ENCODE data around the gene DHX38.
A peak's percentile ranks its signal among the peaks of the same experiment; 100 is the strongest.
"Not testable (repeated sequence)": the region's sequence is repeated elsewhere in the genome, so short reads cannot be mapped to it uniquely, and the experiment has no call there.

Gene DHX38

DNA sequence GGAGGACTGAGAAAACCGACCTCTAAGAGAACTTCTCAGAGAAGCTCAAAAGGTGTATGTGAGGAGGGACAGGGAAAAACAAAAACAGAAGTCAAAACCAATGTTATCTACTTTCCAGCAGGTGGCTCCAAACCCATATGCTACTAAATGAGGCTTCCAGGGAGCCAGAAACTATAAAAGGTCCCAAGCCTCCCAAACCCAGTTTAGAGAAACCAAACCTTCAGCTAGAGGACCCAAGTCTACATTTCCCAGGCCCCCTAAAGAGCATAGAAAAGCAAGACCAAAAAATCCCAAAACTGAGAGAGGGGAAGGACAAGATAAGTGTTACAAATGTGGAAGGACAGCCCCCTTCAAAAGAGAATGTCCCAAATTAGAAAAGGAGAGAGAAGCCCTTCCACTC, 26.9 kb upstream of the DHX38 start:
- no peak overlapping the region for H3K27ac ChIP-seq (ENCODE audit: insufficient read depth in 1 of 2, low read depth in 1 of 2, low read length in 2 of 2, poor library complexity in 1 of 2, severe bottlenecking in 2 of 2)
- no peak overlapping the region for H3K4me3 ChIP-seq (ENCODE audit: control insufficient read depth in 1 of 7, extremely low read depth in 1 of 7, insufficient read depth in 4 of 7, low read depth in 2 of 7, low read length in 6 of 7)
- CTCF ChIA-PET: interaction anchor here (0.9 to 3.5 kb wide), 8 partner anchors 13 to 45 kb away, joined by 3 to 33 read pairs (median 4); partner anchors contain the start of genes DHX38 and TXNL4B
- H3K9me3 ChIP-seq (ENCODE audit: control extremely low read depth in 1 of 5, control insufficient read depth in 4 of 5, insufficient read depth in 2 of 5, low read depth in 1 of 5, low read length in 4 of 5): no peaks in the 10 kb centered on the region
- POLR2A ChIA-PET: no interaction called here
- no peaks in the 10 kb centered on the region for H3K27me3 ChIP-seq (replicated peaks in 2 of 5; ENCODE audit: control insufficient read depth in 4 of 5, insufficient read depth in 5 of 5, low read length in 4 of 5)
- peak; percentile 43 to 71 (median 64) for DNase-seq
- no peaks in the 10 kb centered on the region for H3K4me1 ChIP-seq (ENCODE audit: control extremely low read depth in 1 of 4, control insufficient read depth in 4 of 4, insufficient read depth in 4 of 4, low read length in 3 of 4)
- 17% methylated on average over 1 of the region's 1 CpG for WGBS (ENCODE audit: insufficient coverage)
- no peaks in the 10 kb centered on the region for H3K36me3 ChIP-seq (ENCODE audit: control insufficient read depth in 4 of 4, insufficient read depth in 4 of 4, low read length in 3 of 4)

- CTCF ChIA-PET: interaction anchor here (0.7 to 3.5 kb wide), 3 partner anchors 31 to 1809 kb away, joined by 3 to 33 read pairs (median 3); no protein-coding TSS in a partner anchor
- no peaks in the 10 kb centered on the region for H3K27me3 ChIP-seq (replicated peaks in 2 of 5; ENCODE audit: control insufficient read depth in 4 of 5, insufficient read depth in 5 of 5, low read length in 4 of 5)
- no peak overlapping the region for H3K4me3 ChIP-seq (ENCODE audit: control insufficient read depth in 1 of 7, extremely low read depth in 1 of 7, insufficient read depth in 4 of 7, low read depth in 2 of 7, low read length in 6 of 7)
- H3K9me3 ChIP-seq (ENCODE audit: control extremely low read depth in 1 of 5, control insufficient read depth in 4 of 5, insufficient read depth in 2 of 5, low read depth in 1 of 5, low read length in 4 of 5): no peaks in the 10 kb centered on the region
- no peaks in the 10 kb centered on the region for H3K36me3 ChIP-seq (ENCODE audit: control insufficient read depth in 4 of 4, insufficient read depth in 4 of 4, low read length in 3 of 4)
- POLR2A ChIA-PET: no interaction called here
- DNase-seq: no peak
- 95% methylated on average over 3 of the region's 4 CpGs for WGBS (ENCODE audit: insufficient coverage)
- H3K4me1 ChIP-seq (ENCODE audit: control extremely low read depth in 1 of 4, control insufficient read depth in 4 of 4, insufficient read depth in 4 of 4, low read length in 3 of 4): no peaks in the 10 kb centered on the region
- H3K27ac ChIP-seq (ENCODE audit: insufficient read depth in 1 of 2, low read depth in 1 of 2, low read length in 2 of 2, poor library complexity in 1 of 2, severe bottlenecking in 2 of 2): no peak overlapping the region
These were observed 24.7 kb upstream of the DHX38 start for GRCh38 chr16:72068930-72069329.

GRCh38 chr16:72072514-72073342, 20.9 kb upstream of the DHX38 start:
- Histone ChIP-seq H3K27ac (ENCODE audit: insufficient read depth in 1 of 2, low read depth in 1 of 2, low read length in 2 of 2, poor library complexity in 1 of 2, severe bottlenecking in 2 of 2) (no peak overlapping the region), H3K27me3 (replicated peaks in 2 of 5; ENCODE audit: control insufficient read depth in 4 of 5, insufficient read depth in 5 of 5, low read length in 4 of 5) (no peaks in the 10 kb centered on the region), H3K4me3 (ENCODE audit: control insufficient read depth in 1 of 7, extremely low read depth in 1 of 7, insufficient read depth in 4 of 7, low read depth in 2 of 7, low read length in 6 of 7) (no peak overlapping the region), H3K4me1 (ENCODE audit: control extremely low read depth in 1 of 4, control insufficient read depth in 4 of 4, insufficient read depth in 4 of 4, low read length in 3 of 4) (no peaks in the 10 kb centered on the region), H3K36me3 (ENCODE audit: control insufficient read depth in 4 of 4, insufficient read depth in 4 of 4, low read length in 3 of 4) (peaks cover 0 to 2% (median 0%) of the 10 kb centered on the region in 4 experiments), H3K9me3 (ENCODE audit: control extremely low read depth in 1 of 5, control insufficient read depth in 4 of 5, insufficient read depth in 2 of 5, low read depth in 1 of 5, low read length in 4 of 5) (no peaks in the 10 kb centered on the region)
- no peak for DNase-seq
- POLR2A ChIA-PET: no interaction called here
- CTCF ChIA-PET: interaction anchor here (0.6 to 1.4 kb wide), 2 partner anchors 13 to 375 kb away, joined by 3 read pairs; no protein-coding TSS in a partner anchor
- 99% methylated on average over 10 of the region's 12 CpGs for WGBS (ENCODE audit: insufficient coverage)

- Histone ChIP-seq H3K9me3 (ENCODE audit: control extremely low read depth in 1 of 5, control insufficient read depth in 4 of 5, insufficient read depth in 2 of 5, low read depth in 1 of 5, low read length in 4 of 5) (no peaks in the 10 kb centered on the region), H3K27me3 (replicated peaks in 2 of 5; ENCODE audit: control insufficient read depth in 4 of 5, insufficient read depth in 5 of 5, low read length in 4 of 5) (no peaks in the 10 kb centered on the region), H3K4me1 (ENCODE audit: control extremely low read depth in 1 of 4, control insufficient read depth in 4 of 4, insufficient read depth in 4 of 4, low read length in 3 of 4) (no peaks in the 10 kb centered on the region), H3K4me3 (ENCODE audit: control insufficient read depth in 1 of 7, extremely low read depth in 1 of 7, insufficient read depth in 4 of 7, low read depth in 2 of 7, low read length in 6 of 7) (no peak overlapping the region), H3K27ac (ENCODE audit: insufficient read depth in 1 of 2, low read depth in 1 of 2, low read length in 2 of 2, poor library complexity in 1 of 2, severe bottlenecking in 2 of 2) (no peak overlapping the region), H3K36me3 (ENCODE audit: control insufficient read depth in 4 of 4, insufficient read depth in 4 of 4, low read length in 3 of 4) (peaks cover 0 to 2% (median 1%) of the 10 kb centered on the region in 4 experiments)
- ChIA-PET POLR2A (no interaction called here), CTCF (interaction anchor here (0.6 to 0.7 kb wide), 2 partner anchors 13 to 376 kb away, joined by 3 read pairs; no protein-coding TSS in a partner anchor)
- WGBS (ENCODE audit: insufficient coverage): 97% methylated on average over 6 of the region's 8 CpGs
- no peak for DNase-seq
These were observed 20.0 kb upstream of the DHX38 start for GRCh38 chr16:72073560-72074230.

GRCh38 chr16:72075067-72075466, 18.6 kb upstream of the DHX38 start:
- H3K27me3 ChIP-seq (replicated peaks in 2 of 5; ENCODE audit: control insufficient read depth in 4 of 5, insufficient read depth in 5 of 5, low read length in 4 of 5); CTCF ChIA-PET: not testable (repeated sequence)

GRCh38 chr16:72076991-72077706, 16.5 kb upstream of the DHX38 start:
- H3K36me3 ChIP-seq (ENCODE audit: control insufficient read depth in 4 of 4, insufficient read depth in 4 of 4, low read length in 3 of 4); POLR2A ChIA-PET; H3K4me3 ChIP-seq (ENCODE audit: control insufficient read depth in 1 of 7, extremely low read depth in 1 of 7, insufficient read depth in 4 of 7, low read depth in 2 of 7, low read length in 6 of 7); H3K9me3 ChIP-seq (ENCODE audit: control extremely low read depth in 1 of 5, control insufficient read depth in 4 of 5, insufficient read depth in 2 of 5, low read depth in 1 of 5, low read length in 4 of 5); H3K27me3 ChIP-seq (replicated peaks in 2 of 5; ENCODE audit: control insufficient read depth in 4 of 5, insufficient read depth in 5 of 5, low read length in 4 of 5); DNase-seq; H3K27ac ChIP-seq (ENCODE audit: insufficient read depth in 1 of 2, low read depth in 1 of 2, low read length in 2 of 2, poor library complexity in 1 of 2, severe bottlenecking in 2 of 2); H3K4me1 ChIP-seq (ENCODE audit: control extremely low read depth in 1 of 4, control insufficient read depth in 4 of 4, insufficient read depth in 4 of 4, low read length in 3 of 4): not testable (repeated sequence)
- CTCF ChIA-PET: interaction anchor here (1.1 kb wide), 1 partner anchor 9 kb away, joined by 4 read pairs; no protein-coding TSS in a partner anchor
- WGBS (ENCODE audit: insufficient coverage): no CpG with 5 or more reads among the region's 5 CpGs

More at GRCh38 chr16:72075067-72075466, 18.6 kb upstream of the DHX38 start:
- DNase-seq; POLR2A ChIA-PET; H3K27ac ChIP-seq (ENCODE audit: insufficient read depth in 1 of 2, low read depth in 1 of 2, low read length in 2 of 2, poor library complexity in 1 of 2, severe bottlenecking in 2 of 2); H3K9me3 ChIP-seq (ENCODE audit: control extremely low read depth in 1 of 5, control insufficient read depth in 4 of 5, insufficient read depth in 2 of 5, low read depth in 1 of 5, low read length in 4 of 5); H3K4me1 ChIP-seq (ENCODE audit: control extremely low read depth in 1 of 4, control insufficient read depth in 4 of 4, insufficient read depth in 4 of 4, low read length in 3 of 4); H3K4me3 ChIP-seq (ENCODE audit: control insufficient read depth in 1 of 7, extremely low read depth in 1 of 7, insufficient read depth in 4 of 7, low read depth in 2 of 7, low read length in 6 of 7); H3K36me3 ChIP-seq (ENCODE audit: control insufficient read depth in 4 of 4, insufficient read depth in 4 of 4, low read length in 3 of 4): not testable (repeated sequence)
- WGBS (ENCODE audit: insufficient coverage): 89% methylated on average over 1 of the region's 6 CpGs
